SU-DHL-6 (cell line): ENCODE measurements around the gene KAT8.

Experiments used
- EZH2phosphoT487 ChIP-seq: fragments of 200-600 bp; sonication (generic), shearing (Covaris generic); conservative IDR thresholded peaks from 2 replicates; pipeline ENCODE4 v1.6.1; 2018; ENCODE audit warnings: mild to moderate bottlenecking, antibody characterized with exemption, low read length, moderate library complexity, mixed read lengths
- TF ChIP-seq, protein P1 (sequence below): fragments of 200-600 bp; sonication (generic); IDR thresholded peaks from one replicate; pipeline ENCODE4 v1.5.1; 2017; ENCODE audit warnings: antibody characterized with exemption, mild to moderate bottlenecking, low read length, moderate library complexity; ENCODE audit not compliant: insufficient read depth, poor library complexity, severe bottlenecking

DNA sequence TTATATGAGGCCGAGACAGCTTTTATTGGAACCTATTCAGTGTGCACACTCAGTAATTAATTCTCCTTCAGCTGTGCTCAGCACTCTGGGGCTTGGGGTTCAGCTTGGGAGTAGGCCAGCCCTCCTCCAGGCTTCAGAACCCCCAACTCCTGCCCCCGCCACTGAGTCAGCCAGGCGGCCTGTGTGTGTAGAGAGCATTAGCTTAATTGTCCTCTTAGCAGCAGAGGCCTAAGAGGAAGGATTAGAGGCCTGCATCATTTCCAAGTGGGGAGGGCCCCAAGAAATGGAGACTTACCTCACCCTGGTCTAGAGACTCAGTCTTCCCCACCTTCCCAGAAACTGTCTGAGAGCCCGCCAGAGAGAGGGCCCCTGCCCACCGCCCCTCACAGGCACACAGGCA, 29.5 kb upstream of the KAT8 start:
- TF ChIP-seq, protein P1, sequence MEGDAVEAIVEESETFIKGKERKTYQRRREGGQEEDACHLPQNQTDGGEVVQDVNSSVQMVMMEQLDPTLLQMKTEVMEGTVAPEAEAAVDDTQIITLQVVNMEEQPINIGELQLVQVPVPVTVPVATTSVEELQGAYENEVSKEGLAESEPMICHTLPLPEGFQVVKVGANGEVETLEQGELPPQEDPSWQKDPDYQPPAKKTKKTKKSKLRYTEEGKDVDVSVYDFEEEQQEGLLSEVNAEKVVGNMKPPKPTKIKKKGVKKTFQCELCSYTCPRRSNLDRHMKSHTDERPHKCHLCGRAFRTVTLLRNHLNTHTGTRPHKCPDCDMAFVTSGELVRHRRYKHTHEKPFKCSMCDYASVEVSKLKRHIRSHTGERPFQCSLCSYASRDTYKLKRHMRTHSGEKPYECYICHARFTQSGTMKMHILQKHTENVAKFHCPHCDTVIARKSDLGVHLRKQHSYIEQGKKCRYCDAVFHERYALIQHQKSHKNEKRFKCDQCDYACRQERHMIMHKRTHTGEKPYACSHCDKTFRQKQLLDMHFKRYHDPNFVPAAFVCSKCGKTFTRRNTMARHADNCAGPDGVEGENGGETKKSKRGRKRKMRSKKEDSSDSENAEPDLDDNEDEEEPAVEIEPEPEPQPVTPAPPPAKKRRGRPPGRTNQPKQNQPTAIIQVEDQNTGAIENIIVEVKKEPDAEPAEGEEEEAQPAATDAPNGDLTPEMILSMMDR: no peak
- TF ChIP-seq EZH2phosphoT487: no peak
